K562 (cell line): ENCODE results near the gene IQCN. TPM values are rescaled to one million over a fixed set of nuclear protein-coding genes. Genes with fewer than 3 reads are reported as not detected.

Experiments
- ATAC-seq: fragments of 200-7000 bp; cut with Tn5 transposase; 3 replicates; pipeline ENCODE4 v1.9.1; 2020; ENCODE audit warnings: moderate library complexity
- BruUV-seq: library from RNA; stranded (reverse); fragments of 400-500 nt; replicated peaks from 2 replicates; lab custom pipeline; 2021; lab: Mats Ljungman, UMichigan
- CTCF ChIA-PET: fragments of 300-600 bp; formaldehyde crosslinking; extraction: SDS; loops from one replicate; lab custom pipeline; 2021; ENCODE audit warnings: low intra/inter-chr PET ratio; lab: Yijun Ruan, JAX
- POLR2A ChIA-PET: fragments of 300-600, 350-650 bp; sonication (Branson Sonifier 250); formaldehyde crosslinking; extraction: SDS; loops from one replicate; lab custom pipeline; 2021; ENCODE audit warnings: antibody characterized with exemption, inconsistent platforms; lab: Yijun Ruan, JAX
- DNase-seq, 4 experiments: peaks; one replicate each; pipeline versions ENCODE4 v3.0.0 to v3.0.0-alpha.2; 2011 to 2018; ENCODE audit warnings: low spot score in 3 of 4, mixed read lengths in 3 of 4; ENCODE audit errors: extremely low read depth in 1 of 4
- FAIRE-seq: peaks from 2 replicates; lab custom pipeline; 2011; peaks lifted over from hg19 to GRCh38; lab: Jason Lieb, UNC
- H2AFZ ChIP-seq: 2 replicates; pipeline ENCODE4 v1.6.0; 2011; ENCODE audit warnings: low read depth, low read length, control low read depth, inconsistent platforms
- H3K27ac ChIP-seq: fragments of 200-600 bp; 3 replicates; pipeline ENCODE4 v1.8.0; 2011; ENCODE audit warnings: low read depth, mild to moderate bottlenecking, control low read depth, inconsistent platforms, low read length, moderate library complexity, mixed read lengths; ENCODE audit errors: extremely low read depth
- H3K27me3 ChIP-seq, 2 experiments: fragments of 300-600 bp in 1 of 2; 2 replicates in 1 of 2; 3 replicates in 1 of 2; pipeline versions ENCODE4 v1.6.0 to v1.8.0; 2011; ENCODE audit warnings: inconsistent platforms in 2 of 2, low read length in 2 of 2, mild to moderate bottlenecking in 1 of 2, mixed read lengths in 1 of 2, moderate library complexity in 1 of 2; ENCODE audit not compliant: control insufficient read depth in 2 of 2, insufficient read depth in 2 of 2
- H3K36me3 ChIP-seq: fragments of 300-600 bp; 3 replicates; pipeline ENCODE4 v1.8.0; 2011; ENCODE audit warnings: mild to moderate bottlenecking, low read length, inconsistent platforms; ENCODE audit not compliant: control insufficient read depth, insufficient read depth
- H3K4me1 ChIP-seq, 2 experiments: fragments of 200-600 bp in 1 of 2; replicated peaks in 1 of 2; 2 replicates in 1 of 2; 3 replicates in 1 of 2; pipeline versions ENCODE4 v1.5.1 to v1.8.0; 2011; ENCODE audit warnings: inconsistent platforms in 2 of 2, low read length in 2 of 2, mild to moderate bottlenecking in 1 of 2, mixed read lengths in 1 of 2, moderate library complexity in 1 of 2; ENCODE audit not compliant: control insufficient read depth in 2 of 2, insufficient read depth in 2 of 2
- H3K4me2 ChIP-seq: 2 replicates; pipeline ENCODE4 v1.6.1; 2011; ENCODE audit warnings: low read length, control low read depth, inconsistent platforms, mixed read lengths; ENCODE audit not compliant: insufficient read depth
- H3K4me3 ChIP-seq: fragments of 200-600 bp; sonication (generic), shearing (Covaris generic); 2 replicates; pipeline ENCODE4 v1.5.1; 2016; ENCODE audit warnings: control low read depth, inconsistent platforms
- H3K79me2 ChIP-seq: fragments of 200-600 bp; 3 replicates; pipeline ENCODE4 v1.8.0; 2011; ENCODE audit warnings: low read length, inconsistent platforms; ENCODE audit not compliant: control insufficient read depth, insufficient read depth
- H3K9ac ChIP-seq, 2 experiments: 2 replicates each; pipeline versions ENCODE4 v1.6.0 to v1.6.1; 2011; ENCODE audit warnings: low read depth in 2 of 2, low read length in 2 of 2, control low read depth in 1 of 2, inconsistent platforms in 1 of 2, mild to moderate bottlenecking in 1 of 2, mixed read lengths in 1 of 2; ENCODE audit not compliant: insufficient read depth in 1 of 2
- H3K9me1 ChIP-seq: one replicate; pipeline ENCODE4 v1.6.0; 2011; ENCODE audit warnings: inconsistent platforms, mild to moderate bottlenecking, low read length, moderate library complexity; ENCODE audit not compliant: control insufficient read depth, insufficient read depth
- H3K9me3 ChIP-seq: replicated peaks from 2 replicates; pipeline ENCODE4 v1.5.1; 2011; ENCODE audit warnings: low read depth, low read length, inconsistent platforms; ENCODE audit not compliant: control insufficient read depth, insufficient read depth
- H4K20me1 ChIP-seq: replicated peaks from 2 replicates; pipeline ENCODE4 v1.6.1; 2011; ENCODE audit warnings: low read length, inconsistent platforms, mixed read lengths; ENCODE audit not compliant: control insufficient read depth, insufficient read depth
- BCL6 ChIP-seq: fragments of 250-450 bp; sonication (Bioruptor Pico); IDR thresholded peaks from 2 replicates; pipeline ENCODE4 v1.4.0; 2020
- CC2D1A ChIP-seq: fragments of 450-650 bp; IDR thresholded peaks from 2 replicates; pipeline ENCODE4 v1.6.1; 2017; ENCODE audit warnings: mild to moderate bottlenecking
- CEBPB ChIP-seq: fragments of 450-650 bp; IDR thresholded peaks from 2 replicates; pipeline ENCODE4 v1.6.1; 2016; ENCODE audit warnings: missing genetic modification characterization, missing compliant biosample characterization
- EHMT2 ChIP-seq: fragments of 450-650 bp; IDR thresholded peaks from 2 replicates; pipeline ENCODE4 v1.6.1; 2018; ENCODE audit warnings: antibody characterized with exemption
- GABPB2 ChIP-seq: fragments of 250-450 bp; sonication (Bioruptor Pico); conservative IDR thresholded peaks from 2 replicates; pipeline ENCODE4 v1.5.1; 2021; ENCODE audit warnings: mild to moderate bottlenecking
- ID3 ChIP-seq, 2 experiments: fragments of 250-450 bp in 1 of 2; fragments of 450-650 bp in 1 of 2; sonication (Bioruptor Pico) in 1 of 2; IDR thresholded peaks; 2 replicates each; pipeline versions ENCODE4 v1.6.1 to v1.8.0; 2016 to 2021; ENCODE audit warnings: mild to moderate bottlenecking in 2 of 2, moderate library complexity in 2 of 2, missing compliant biosample characterization in 1 of 2, missing genetic modification characterization in 1 of 2
- KAT8 ChIP-seq: fragments of 450-650 bp; IDR thresholded peaks from 2 replicates; pipeline ENCODE4 v1.6.1; 2016; ENCODE audit warnings: low read depth, mild to moderate bottlenecking
- POLR2B ChIP-seq: fragments of 450-650 bp; IDR thresholded peaks from 2 replicates; pipeline ENCODE4 v1.6.1; 2018; ENCODE audit warnings: low read depth; ENCODE audit not compliant: partially characterized antibody
- YBX1 ChIP-seq: fragments of 450-650 bp; IDR thresholded peaks from 2 replicates; pipeline ENCODE4 v1.7.1; 2016; ENCODE audit warnings: mild to moderate bottlenecking
- WGBS: fragments of 100-300 bp; shearing (Covaris generic); methylation state at CpG from one replicate; pipeline ENCODE4 v1.1.6; 2016; ENCODE audit warnings: low coverage, mixed read lengths; ENCODE audit not compliant: insufficient coverage; ENCODE audit errors: missing lambda C conversion rate; 5-methylcytosine and 5-hydroxymethylcytosine counted together
- in situ Hi-C: fragments of 300-500 bp; cut with MboI; formaldehyde crosslinking; loops from 4 replicates; pipeline ENCODE4 v1.15.0; 2018; ENCODE audit warnings: inconsistent platforms, mixed read lengths
- intact Hi-C: fragments of 100-400 bp; cut with micrococcal nuclease; formaldehyde crosslinking; loops from 2 replicates; pipeline ENCODE4 v1.14.2; 2022
- polyA plus RNA-seq, 8 experiments: library from polyadenylated mRNA; depleted of rRNA in 4 of 8; stranded (reverse) in 5 of 8; unstranded in 3 of 8; fragments of >200 nt; fragmentation: Nextera tagmentation in 2 of 8; fragmentation: Illumina TruSeq in 1 of 8; extraction: Ambion mirVana in 2 of 8; extraction: Trizol in 1 of 8; gene quantifications; 2 replicates each; pipeline versions ENCODE4 v1.2.1 to v1.2.3, GENCODE V29; 2011 to 2014; ENCODE audit warnings: inconsistent platforms in 1 of 8, missing spikeins in 1 of 8
- total RNA-seq, 7 experiments: library from RNA; depleted of rRNA in 6 of 7; stranded (reverse); fragments of >200 nt in 6 of 7; fragmentation: Illumina TruSeq in 2 of 7; extraction: Trizol in 2 of 7; gene quantifications; 2 replicates each; pipeline versions ENCODE4 v1.2.1 to v1.2.3, GENCODE V29; 2011 to 2021; ENCODE audit warnings: low replicate concordance in 1 of 7
- TF ChIP-seq, protein P1 (sequence below), 2 experiments: IDR thresholded peaks; 2 replicates each; pipeline ENCODE4 v1.6.1; 2011; ENCODE audit warnings: borderline replicate concordance in 1 of 2, control low read depth in 1 of 2, low read depth in 1 of 2, low read length in 1 of 2, mild to moderate bottlenecking in 1 of 2, mixed read lengths in 1 of 2, moderate library complexity in 1 of 2; ENCODE audit not compliant: insufficient read depth in 1 of 2, insufficient read length in 1 of 2, poor library complexity in 1 of 2, severe bottlenecking in 1 of 2; ENCODE audit errors: extremely low read depth in 1 of 2

IQCN gene
- total and polyA plus RNA-seq, 9 of the 15 experiments (the other 6 are each of a cell fraction or from before 2014, with no cell fraction given), result 0.01 to 0.07 (median 0.04) TPM; not detected in 3

DNA sequence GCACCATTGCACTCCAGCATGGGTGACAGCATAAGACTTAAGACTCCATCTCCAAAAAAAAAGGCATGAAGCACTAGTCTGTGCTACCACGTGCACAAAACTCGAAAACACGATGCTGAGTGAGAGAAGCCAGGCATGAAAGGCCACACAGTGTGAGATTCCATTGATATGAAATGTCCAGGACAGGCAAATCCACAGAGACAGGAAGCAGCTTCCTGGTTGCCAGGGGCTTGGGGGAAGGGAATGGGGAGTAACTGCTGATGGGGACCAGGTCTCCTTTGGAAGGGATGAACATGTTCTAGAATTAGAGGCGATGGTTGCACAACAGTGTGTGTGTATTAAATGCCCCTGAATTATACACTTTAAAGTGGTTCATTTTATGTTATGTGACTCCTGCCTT, 23.1 kb upstream of the IQCN start:
- no peaks in the 10 kb centered on the region for H4K20me1 ChIP-seq
- no peak for FAIRE-seq
- H3K4me1 ChIP-seq, result peaks cover 24 to 42% of the 10 kb centered on the region in 2 experiments
- intact Hi-C loops, result no loop called here
- H3K9me3 ChIP-seq, result no peaks in the 10 kb centered on the region
- 50% methylated on average over 4 of the region's 4 CpGs for WGBS
- H3K4me3 ChIP-seq, result no peak overlapping the region
- H3K79me2 ChIP-seq, result peaks cover 13% of the 10 kb centered on the region; the same call in 2 of the 3 replicates
- no peak overlapping the region for H3K4me2 ChIP-seq
- H3K36me3 ChIP-seq, result no peaks in the 10 kb centered on the region
- BruUV-seq, result no TSS peak
- no peak for DNase-seq
- no peak overlapping the region for H2AFZ ChIP-seq
- no peak overlapping the region; the same call in 2 of the 3 replicates for H3K27ac ChIP-seq
- CTCF ChIA-PET, result no interaction called here
- TF ChIP-seq, protein P1, sequence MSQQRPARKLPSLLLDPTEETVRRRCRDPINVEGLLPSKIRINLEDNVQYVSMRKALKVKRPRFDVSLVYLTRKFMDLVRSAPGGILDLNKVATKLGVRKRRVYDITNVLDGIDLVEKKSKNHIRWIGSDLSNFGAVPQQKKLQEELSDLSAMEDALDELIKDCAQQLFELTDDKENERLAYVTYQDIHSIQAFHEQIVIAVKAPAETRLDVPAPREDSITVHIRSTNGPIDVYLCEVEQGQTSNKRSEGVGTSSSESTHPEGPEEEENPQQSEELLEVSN (IDR thresholded peaks at IDR 0.05; ENCODE audit: borderline replicate concordance in 1 of 2, extremely low read depth in 1 of 2, insufficient read depth in 1 of 2, insufficient read length in 1 of 2, low read depth in 1 of 2, low read length in 1 of 2, poor library complexity in 1 of 2, severe bottlenecking in 1 of 2), result peak in 1 of 2 experiments; percentile 26
- TF ChIP-seq CC2D1A (no peak), CEBPB (tag) (peak; percentile 22; the same call in 1 of the 2 replicates), ID3 (CRISPR knock-in tag; IDR thresholded peaks at IDR 0.05) (no peak), ID3 (tag; IDR thresholded peaks at IDR 0.05) (no peak), KAT8 (no peak), POLR2B (no peak), GABPB2 (no peak), YBX1 (no peak), BCL6 (CRISPR knock-in tag) (no peak), EHMT2 (no peak)
- TF ChIP-seq, all 486 proteins: peak for 2
- Histone ChIP-seq H3K9me1 (no peaks in the 10 kb centered on the region), H3K27me3 (no peaks in the 10 kb centered on the region), H3K9ac (no peak overlapping the region)
- ATAC-seq, result no peak
- in situ Hi-C loops, result no loop called here
- POLR2A ChIA-PET, result interaction anchor here (1.0 to 1.7 kb wide), 2 partner anchors 16 to 24 kb away, joined by 3 to 9 read pairs; partner anchors contain the start of gene JUND
